NB4 (cell line): ENCODE data around the gene SHISA8.

Experiments used
- CTCF ChIP-seq: IDR thresholded peaks from one replicate; pipeline ENCODE4 v1.5.1; 2012; ENCODE audit warnings: low read depth, low read length
- MAX ChIP-seq: IDR thresholded peaks from 2 replicates; pipeline ENCODE4 v1.6.1; 2011; ENCODE audit warnings: low read depth, low read length
- MYC ChIP-seq: IDR thresholded peaks from 2 replicates; pipeline ENCODE4 v1.6.1; 2011; ENCODE audit warnings: low read depth, low read length
- POLR2A ChIP-seq: IDR thresholded peaks from 2 replicates; pipeline ENCODE4 v1.6.1; 2011; ENCODE audit warnings: mild to moderate bottlenecking; ENCODE audit not compliant: insufficient read length; ENCODE audit errors: extremely low read depth

GRCh38 chr22:41899110-41899509 lies 15.8 kb downstream of the SHISA8 start:
- TF ChIP-seq CTCF (no peak), MYC (no peak), POLR2A (no peak), MAX (no peak)
